ENCODE data around the gene ENG.

Gene ENG

GRCh38 chr9:127895811-127896210 lies 41.4 kb upstream of the ENG start:
- H3K9ac ChIP-seq, result peak overlapping the region in 1 of 11 experiments; percentile 56; a peak in 1 of 22 replicates
- peaks cover 52 to 60% (median 58%) of the 10 kb centered on the region in 11 experiments for H3K36me3 ChIP-seq

GRCh38 chr9:127893392-127893791 lies 38.9 kb upstream of the ENG start:
- Histone ChIP-seq H3K27me3 (no peaks in the 10 kb centered on the region), H3K4me3 (no peak overlapping the region), H4K20me1 (peaks cover 6 to 72% (median 33%) of the 10 kb centered on the region in 11 experiments; a peak in 21 of 22 replicates), H3K4me1 (peaks cover 34 to 50% (median 41%) of the 10 kb centered on the region in 10 experiments), H3K9ac (no peak overlapping the region), H3K4me2 (no peak overlapping the region), H3K9me3 (replicated peaks in 1 of 11) (peaks cover 0 to 25% (median 13%) of the 10 kb centered on the region in 11 experiments; a peak in 16 of 22 replicates), H3K36me3 (peaks cover 63 to 81% (median 77%) of the 10 kb centered on the region in 11 experiments), H3K27ac (no peak overlapping the region)
- no peak for TF ChIP-seq Cebpa-rat (IDR thresholded peaks at IDR 0.05)

More at GRCh38 chr9:127895811-127896210, 41.4 kb upstream of the ENG start:
- Histone ChIP-seq H3K4me1 (peaks cover 33 to 49% (median 40%) of the 10 kb centered on the region in 10 experiments), H3K9me3 (replicated peaks in 1 of 11) (peaks cover 0 to 25% (median 13%) of the 10 kb centered on the region in 11 experiments; a peak in 16 of 22 replicates), H3K4me2 (0 out of 22 replicates have a peak overlapping the region, but pooled peaks of 1 of the 11 experiments have one; percentile 91), H4K20me1 (peaks cover 6 to 65% (median 33%) of the 10 kb centered on the region in 11 experiments; a peak in 21 of 22 replicates), H3K27me3 (no peaks in the 10 kb centered on the region), H3K4me3 (no peak overlapping the region), H3K27ac (no peak overlapping the region)
- no peak for TF ChIP-seq Cebpa-rat (IDR thresholded peaks at IDR 0.05)

DNA sequence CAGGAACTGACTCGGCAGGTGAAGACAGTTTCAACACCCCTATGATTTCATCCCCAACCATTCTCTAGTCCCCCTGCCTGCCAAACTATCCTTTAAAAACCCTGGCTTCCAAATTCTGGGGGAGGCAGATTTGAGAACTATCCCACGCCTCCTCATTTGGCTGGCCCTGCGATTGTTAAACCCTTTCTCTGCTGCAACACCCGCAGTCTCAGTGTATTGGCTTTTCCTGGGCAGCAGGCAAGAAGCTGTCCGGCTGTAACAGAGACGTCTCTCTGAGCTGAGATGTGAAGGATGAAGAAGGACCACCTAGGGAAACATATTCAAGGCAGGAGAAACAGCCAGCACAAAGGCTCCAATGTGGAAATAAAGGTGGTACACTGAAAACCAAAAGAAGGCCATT lies 38.4 kb upstream of the ENG start:
- peaks cover 34 to 50% (median 40%) of the 10 kb centered on the region in 10 experiments for H3K4me1 ChIP-seq
- TF ChIP-seq Cebpa-rat (IDR thresholded peaks at IDR 0.05), result no peak
- H4K20me1 ChIP-seq, result peaks cover 6 to 66% (median 27%) of the 10 kb centered on the region in 11 experiments; a peak in 21 of 22 replicates
- H3K4me2 ChIP-seq, result no peak overlapping the region
- no peak overlapping the region for H3K9ac ChIP-seq
- H3K4me3 ChIP-seq, result no peak overlapping the region
- H3K9me3 ChIP-seq (replicated peaks in 1 of 11), result peaks cover 0 to 25% (median 13%) of the 10 kb centered on the region in 11 experiments; a peak in 16 of 22 replicates
- peaks cover 63 to 86% (median 77%) of the 10 kb centered on the region in 11 experiments for H3K36me3 ChIP-seq
- no peak overlapping the region for H3K27ac ChIP-seq
- no peaks in the 10 kb centered on the region for H3K27me3 ChIP-seq

DNA sequence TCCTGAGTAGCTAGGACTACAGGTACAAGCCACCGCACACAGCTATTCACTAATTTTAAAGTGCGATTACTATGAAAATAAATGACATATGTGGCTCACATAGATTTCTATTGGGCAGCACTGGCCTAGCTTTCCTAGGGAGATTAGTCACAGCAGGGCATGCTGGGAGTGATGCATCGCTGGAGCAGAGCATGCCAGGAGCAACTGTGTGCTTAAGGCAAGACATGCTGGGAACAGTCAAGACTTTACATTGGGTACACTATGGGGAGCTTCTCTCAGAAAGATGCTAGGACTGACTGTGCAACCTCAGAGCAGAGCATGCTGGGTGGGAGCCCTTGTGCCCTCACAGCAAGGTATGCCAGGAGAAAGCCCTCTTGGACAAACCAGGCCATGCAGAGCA lies 35.6 kb upstream of the ENG start:
- peaks cover 0 to 53% (median 2%) of the 10 kb centered on the region in 11 experiments; a peak in 12 of 22 replicates for H4K20me1 ChIP-seq

GRCh38 chr9:127887792-127888191 lies 33.3 kb upstream of the ENG start:
- Histone ChIP-seq H3K9me3 (replicated peaks in 1 of 11) (peaks cover 0 to under 1% (median under 1%) of the 10 kb centered on the region in 11 experiments; a peak in 4 of 22 replicates), H3K4me2 (peak overlapping the region; percentile 24 to 94 (median 87); a peak in 20 of 22 replicates), H3K27ac (peak overlapping the region in 8 of 11 experiments; percentile 16 to 80 (median 64); a peak in 13 of 22 replicates), H3K9ac (peak overlapping the region in 6 of 11 experiments; percentile 6 to 75 (median 54); a peak in 9 of 22 replicates), H4K20me1 (peaks cover 0 to 48% (median 0%) of the 10 kb centered on the region in 11 experiments; a peak in 7 of 22 replicates), H3K27me3 (no peaks in the 10 kb centered on the region), H3K4me1 (peaks cover 68 to 77% (median 73%) of the 10 kb centered on the region in 10 experiments), H3K36me3 (peaks cover 36 to 65% (median 54%) of the 10 kb centered on the region in 11 experiments), H3K4me3 (no peak overlapping the region; a peak in 1 of 20 replicates)
- no peak for TF ChIP-seq Cebpa-rat (IDR thresholded peaks at IDR 0.05)

More for the DNA sequence above, 35.6 kb upstream of the ENG start:
- Histone ChIP-seq H3K4me3 (no peak overlapping the region), H3K36me3 (peaks cover 59 to 88% (median 76%) of the 10 kb centered on the region in 11 experiments), H3K27me3 (no peaks in the 10 kb centered on the region), H3K4me2 (peak overlapping the region in 1 of 11 experiments; percentile 0; a peak in 1 of 22 replicates), H3K27ac (peak overlapping the region in 1 of 11 experiments; percentile 6; a peak in 1 of 22 replicates), H3K4me1 (peaks cover 45 to 56% (median 51%) of the 10 kb centered on the region in 10 experiments), H3K9me3 (replicated peaks in 1 of 11) (peaks cover 0 to 21% (median 13%) of the 10 kb centered on the region in 11 experiments; a peak in 16 of 22 replicates), H3K9ac (no peak overlapping the region; a peak in 1 of 22 replicates)
- TF ChIP-seq Cebpa-rat (IDR thresholded peaks at IDR 0.05), result no peak

- H3K4me1 ChIP-seq, result peaks cover 81 to 89% (median 86%) of the 10 kb centered on the region in 10 experiments
- H3K36me3 ChIP-seq, result peaks cover 27 to 55% (median 44%) of the 10 kb centered on the region in 11 experiments
- no peak for TF ChIP-seq Cebpa-rat (IDR thresholded peaks at IDR 0.05)
- peak overlapping the region; percentile 72 to 94 (median 87) for H3K4me2 ChIP-seq
- peaks cover 0 to 49% (median 0%) of the 10 kb centered on the region in 11 experiments; a peak in 7 of 22 replicates for H4K20me1 ChIP-seq
- peak overlapping the region in 1 of 10 experiments; percentile 7; a peak in 1 of 20 replicates for H3K4me3 ChIP-seq
- no peaks in the 10 kb centered on the region for H3K27me3 ChIP-seq
- H3K9me3 ChIP-seq (replicated peaks in 1 of 11), result no peaks in the 10 kb centered on the region
- H3K9ac ChIP-seq, result peak overlapping the region in 10 of 11 experiments; percentile 21 to 75 (median 64); a peak in 16 of 22 replicates
- peak overlapping the region in 7 of 11 experiments; percentile 43 to 80 (median 73); a peak in 12 of 22 replicates for H3K27ac ChIP-seq
Measured at GRCh38 chr9:127886401-127886972, 32.0 kb upstream of the ENG start.

GRCh38 chr9:127885508-127886281 lies 31.2 kb upstream of the ENG start:
- Histone ChIP-seq H3K27ac (peak overlapping the region in 9 of 11 experiments; percentile 32 to 80 (median 69); a peak in 17 of 22 replicates), H3K4me1 (peaks cover 86 to 95% (median 92%) of the 10 kb centered on the region in 10 experiments), H3K27me3 (no peaks in the 10 kb centered on the region), H3K4me3 (peak overlapping the region in 3 of 10 experiments; percentile 1 to 30 (median 10); a peak in 2 of 20 replicates), H3K36me3 (peaks cover 19 to 48% (median 37%) of the 10 kb centered on the region in 11 experiments), H3K9ac (peak overlapping the region; percentile 21 to 75 (median 62)), H3K9me3 (replicated peaks in 1 of 11) (no peaks in the 10 kb centered on the region), H4K20me1 (peaks cover 0 to 44% (median 0%) of the 10 kb centered on the region in 11 experiments; a peak in 7 of 22 replicates), H3K4me2 (peak overlapping the region; percentile 72 to 94 (median 87))
- no peak for TF ChIP-seq Cebpa-rat (IDR thresholded peaks at IDR 0.05)

GRCh38 chr9:127884976-127885490 lies 30.6 kb upstream of the ENG start:
- no peak for TF ChIP-seq Cebpa-rat (IDR thresholded peaks at IDR 0.05)
- peaks cover 0 to 37% (median 0%) of the 10 kb centered on the region in 11 experiments; a peak in 7 of 22 replicates for H4K20me1 ChIP-seq
- H3K27me3 ChIP-seq, result no peaks in the 10 kb centered on the region
- H3K4me1 ChIP-seq, result peaks cover 86 to 98% (median 95%) of the 10 kb centered on the region in 10 experiments
- H3K4me3 ChIP-seq, result peak overlapping the region in 3 of 10 experiments; percentile 1 to 30 (median 10); a peak in 2 of 20 replicates
- peak overlapping the region; percentile 21 to 75 (median 62); a peak in 20 of 22 replicates for H3K9ac ChIP-seq
- peak overlapping the region in 9 of 11 experiments; percentile 32 to 80 (median 69); a peak in 18 of 22 replicates for H3K27ac ChIP-seq
- peaks cover 13 to 41% (median 31%) of the 10 kb centered on the region in 11 experiments for H3K36me3 ChIP-seq
- H3K4me2 ChIP-seq, result peak overlapping the region; percentile 72 to 94 (median 87)
- H3K9me3 ChIP-seq (replicated peaks in 1 of 11), result no peaks in the 10 kb centered on the region
